Gastrocnemius medialis (tissue), 4 donors: ENCODE data around the gene ZNF70. TPM values are rescaled to one million over a fixed set of nuclear protein-coding genes. Genes with fewer than 3 reads are reported as not detected.

Experiments
- ATAC-seq, 2 donors: fragments of 150-250 bp; one replicate each; pipeline ENCODE4 v1.9.1; 2016
- DNase-seq, 2 donors: peaks; one replicate each; pipeline ENCODE4 v3.0.0-alpha.2; 2019
- H3K27ac ChIP-seq, 4 donors: fragments of 200-600 bp; sonication (generic); 1 replicate in 1 of 4; 2 replicates in 3 of 4; pipeline ENCODE4 v1.5.1; 2016 to 2018; ENCODE audit warnings: mild to moderate bottlenecking in 2 of 4, moderate library complexity in 1 of 4
- H3K27me3 ChIP-seq, 3 donors: fragments of 200-600 bp; sonication (generic) in 2 of 3; 1 replicate in 1 of 3; 2 replicates in 2 of 3; pipeline versions ENCODE4 v1.5.1 to v1.6.0; 2016 to 2019; ENCODE audit warnings: mild to moderate bottlenecking in 1 of 3, moderate library complexity in 1 of 3
- H3K36me3 ChIP-seq, 2 donors: fragments of 200-600 bp; sonication (generic) in 1 of 2; one replicate each; pipeline ENCODE4 v1.5.1; 2017 to 2018
- H3K4me1 ChIP-seq, 2 donors: fragments of 200-600 bp; sonication (generic) in 1 of 2; one replicate each; pipeline ENCODE4 v1.5.1; 2016 to 2017; ENCODE audit warnings: mild to moderate bottlenecking in 2 of 2
- H3K4me3 ChIP-seq, 4 donors: fragments of 200-600 bp; sonication (generic) in 3 of 4; 1 replicate in 1 of 4; 2 replicates in 3 of 4; pipeline ENCODE4 v1.5.1; 2016 to 2019; ENCODE audit warnings: mild to moderate bottlenecking in 2 of 4
- H3K9me3 ChIP-seq, 3 donors: fragments of 200-600 bp; sonication (generic) in 2 of 3; 1 replicate in 1 of 3; 2 replicates in 2 of 3; pipeline ENCODE4 v1.5.1; 2016 to 2019
- CTCF ChIP-seq, 5 experiments: fragments of 450-650 bp in 3 of 5; fragments of 200-600 bp in 2 of 5; sonication (generic) in 2 of 5; IDR thresholded peaks in 4 of 5; conservative IDR thresholded peaks in 1 of 5; 1 replicate in 4 of 5; 2 replicates in 1 of 5; pipeline ENCODE4 v1.5.1; 2016 to 2019; ENCODE audit warnings: antibody characterized with exemption in 5 of 5, mild to moderate bottlenecking in 3 of 5, moderate library complexity in 3 of 5
- POLR2A ChIP-seq, 2 donors: fragments of 450-650 bp; IDR thresholded peaks; one replicate each; pipeline ENCODE4 v1.6.1; 2017; ENCODE audit warnings: antibody characterized with exemption in 2 of 2, mild to moderate bottlenecking in 2 of 2, moderate library complexity in 2 of 2
- in situ Hi-C, 4 donors: fragments of 200-750 bp; cut with MboI; loops; one replicate each; pipeline versions ENCODE4 v1.15.0 to v1.8.0; 2017; ENCODE audit warnings: low sequenced_read_pairs in 4 of 4
- intact Hi-C: fragments of 100-400 bp; cut with DNase I; formaldehyde crosslinking; loops from one replicate; pipeline ENCODE4 v1.15.1; 2023; ENCODE audit warnings: low total_unique reads
- total RNA-seq, 4 donors: library from RNA; depleted of rRNA; stranded (reverse); fragments of >200 nt; gene quantifications; one replicate each; pipeline versions ENCODE4 v1.1.0 to v1.2.3, GENCODE V29; 2016

ZNF70 gene
- total RNA-seq, 4 donors from 2014 or later, result 3.1 to 6.3 (median 4.2) TPM

DNA sequence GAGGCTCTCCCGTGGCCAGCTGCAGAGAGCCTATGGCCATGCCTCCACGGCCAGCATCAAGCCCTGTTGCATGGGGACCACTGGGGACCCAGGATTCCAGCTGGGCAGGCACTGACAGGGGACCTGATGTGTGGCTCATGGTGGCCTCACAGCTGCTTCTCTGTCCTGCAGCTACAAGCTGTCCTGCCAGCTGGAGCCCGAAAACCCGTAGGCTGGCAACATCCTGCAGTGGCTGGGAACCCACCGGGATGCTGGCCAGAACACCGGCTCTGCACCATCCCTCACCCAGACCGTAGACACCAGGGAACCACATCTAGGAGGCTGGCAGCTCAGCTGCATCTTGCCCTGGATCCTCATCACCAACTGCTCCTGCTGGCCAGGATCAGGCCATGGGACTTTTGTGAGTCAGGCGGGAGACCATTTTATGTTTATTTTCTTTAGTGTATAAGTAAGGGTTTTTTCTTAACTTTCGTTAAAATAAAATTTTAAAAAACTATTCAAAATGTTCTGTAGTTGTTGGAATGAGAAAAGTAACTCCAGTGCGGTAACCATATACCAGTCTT lies 52.2 kb downstream of the ZNF70 start:
- DNase-seq, result no peak
- peaks cover 0 to 9% of the 10 kb centered on the region in 2 donors for H3K4me1 ChIP-seq
- no peaks in the 10 kb centered on the region for H3K9me3 ChIP-seq
- no peak for TF ChIP-seq CTCF (IDR thresholded peaks at IDR 0.05 in 4 of 5, conservative IDR thresholded peaks at IDR 0.05 in 1 of 5)
- TF ChIP-seq POLR2A (IDR thresholded peaks at IDR 0.05), result no peak
- no peak for ATAC-seq
- H3K4me3 ChIP-seq, result no peak overlapping the region
- intact Hi-C loops (no loop called here), in situ Hi-C loops (no loop called here)
- H3K36me3 ChIP-seq, result peaks cover 0 to 25% of the 10 kb centered on the region in 2 donors
- no peaks in the 10 kb centered on the region for H3K27me3 ChIP-seq
- no peak overlapping the region for H3K27ac ChIP-seq

- no peaks in the 10 kb centered on the region for H3K27me3 ChIP-seq
- ATAC-seq, result peak; percentile 55 to 81
- H3K36me3 ChIP-seq, result peaks cover 0 to 25% of the 10 kb centered on the region in 2 donors
- no peak overlapping the region for H3K27ac ChIP-seq
- intact Hi-C loops, result no loop called here
- in situ Hi-C loops, result no loop called here
- peaks cover 0 to 15% of the 10 kb centered on the region in 2 donors for H3K4me1 ChIP-seq
- no peak for DNase-seq
- no peaks in the 10 kb centered on the region for H3K9me3 ChIP-seq
- no peak for TF ChIP-seq CTCF (IDR thresholded peaks at IDR 0.05 in 4 of 5, conservative IDR thresholded peaks at IDR 0.05 in 1 of 5)
- no peak overlapping the region for H3K4me3 ChIP-seq
These were observed 52.8 kb downstream of the ZNF70 start for GRCh38 chr22:23698094-23698493.

- Histone ChIP-seq H3K4me1 (peaks cover 0 to 23% of the 10 kb centered on the region in 2 donors), H3K4me3 (no peak overlapping the region), H3K27ac (no peak overlapping the region), H3K36me3 (peaks cover 0 to 23% of the 10 kb centered on the region in 2 donors), H3K9me3 (no peaks in the 10 kb centered on the region), H3K27me3 (no peaks in the 10 kb centered on the region)
- in situ Hi-C loops (no loop called here), intact Hi-C loops (no loop called here)
- no peak for TF ChIP-seq CTCF (IDR thresholded peaks at IDR 0.05 in 4 of 5, conservative IDR thresholded peaks at IDR 0.05 in 1 of 5)
- TF ChIP-seq POLR2A (IDR thresholded peaks at IDR 0.05), result no peak
- ATAC-seq (no peak), DNase-seq (no peak)
These were observed 53.6 kb downstream of the ZNF70 start for GRCh38 chr22:23697031-23697970.

GRCh38 chr22:23696326-23696851 lies 54.5 kb downstream of the ZNF70 start:
- no peak overlapping the region for H3K4me3 ChIP-seq
- H3K27ac ChIP-seq, result no peak overlapping the region
- in situ Hi-C loops (no loop called here), intact Hi-C loops (no loop called here)
- H3K9me3 ChIP-seq, result no peaks in the 10 kb centered on the region
- H3K27me3 ChIP-seq, result no peaks in the 10 kb centered on the region
- DNase-seq (no peak), ATAC-seq (no peak)
- H3K4me1 ChIP-seq, result peaks cover 0 to 23% of the 10 kb centered on the region in 2 donors
- no peak for TF ChIP-seq POLR2A (IDR thresholded peaks at IDR 0.05)
- no peak for TF ChIP-seq CTCF (IDR thresholded peaks at IDR 0.05 in 4 of 5, conservative IDR thresholded peaks at IDR 0.05 in 1 of 5)
- H3K36me3 ChIP-seq, result peaks cover 0 to 21% of the 10 kb centered on the region in 2 donors
